ENCODE data around the gene SIK2. TPM values are rescaled to one million over a fixed set of nuclear protein-coding genes. Genes with fewer than 3 reads are reported as not detected.

The SIK2 gene
- total RNA-seq, 1 donor from 2014 or later = 14.3 TPM

- peak overlapping the region; percentile 43 for H3K4me2 ChIP-seq (ENCODE audit: low read length)
- Mint-ChIP-seq H3K4me1 (ENCODE audit: low read depth, unreplicated experiment) (peaks cover 24% of the 10 kb centered on the region), H3K27ac (ENCODE audit: unreplicated experiment) (peak overlapping the region; percentile 53), H3K9me3 (ENCODE audit: unreplicated experiment) (no peaks in the 10 kb centered on the region), H3K4me3 (ENCODE audit: unreplicated experiment) (no peak overlapping the region), H3K36me3 (ENCODE audit: low read depth, unreplicated experiment) (peaks cover 8% of the 10 kb centered on the region), H3K27me3 (ENCODE audit: low read depth, unreplicated experiment) (no peaks in the 10 kb centered on the region)
- no peaks in the 10 kb centered on the region for H3K79me2 ChIP-seq (ENCODE audit: insufficient read depth, low read length)
- no peaks in the 10 kb centered on the region for H3K27me3 ChIP-seq (ENCODE audit: insufficient read depth, low read length)
- no peaks in the 10 kb centered on the region for H4K20me1 ChIP-seq (ENCODE audit: insufficient read depth, low read length)
- no peak overlapping the region for H2AFZ ChIP-seq (ENCODE audit: low read depth, low read length)
- DNase-seq (ENCODE audit: low read depth) = peak; percentile 47
- H3K36me3 ChIP-seq (ENCODE audit: insufficient read depth, low read length) = peaks cover 6% of the 10 kb centered on the region
- H3K27ac ChIP-seq (ENCODE audit: low read depth, low read length) = peak overlapping the region; percentile 67
- peaks cover 15% of the 10 kb centered on the region for H3K4me1 ChIP-seq (ENCODE audit: insufficient read depth, low read length)
- no peak overlapping the region for H3K4me3 ChIP-seq (ENCODE audit: insufficient read depth, low read depth, low read length)
- TF ChIP-seq CTCF (IDR thresholded peaks at IDR 0.05; ENCODE audit: insufficient read depth, low read depth, low read length) (no peak), EZH2 (IDR thresholded peaks at IDR 0.05; ENCODE audit: insufficient read depth, low read length) (no peak)
- peak overlapping the region; percentile 2 for H3K9ac ChIP-seq (ENCODE audit: low read length)
- no peaks in the 10 kb centered on the region for H3K9me3 ChIP-seq (ENCODE audit: insufficient read depth, low read depth, low read length)
- FAIRE-seq = peak; percentile 80
Observed at GRCh38 chr11:111676878-111677585, 74.8 kb downstream of the SIK2 start.

- Histone ChIP-seq H3K9me3 (ENCODE audit: insufficient read depth, low read depth, low read length) (no peaks in the 10 kb centered on the region), H2AFZ (ENCODE audit: low read depth, low read length) (no peak overlapping the region), H3K4me2 (ENCODE audit: low read length) (no peak overlapping the region), H3K4me1 (ENCODE audit: insufficient read depth, low read length) (peaks cover 15% of the 10 kb centered on the region), H3K79me2 (ENCODE audit: insufficient read depth, low read length) (no peaks in the 10 kb centered on the region), H4K20me1 (ENCODE audit: insufficient read depth, low read length) (no peaks in the 10 kb centered on the region), H3K36me3 (ENCODE audit: insufficient read depth, low read length) (no peaks in the 10 kb centered on the region), H3K27me3 (ENCODE audit: insufficient read depth, low read length) (no peaks in the 10 kb centered on the region), H3K4me3 (ENCODE audit: insufficient read depth, low read depth, low read length) (no peak overlapping the region), H3K27ac (ENCODE audit: low read depth, low read length) (no peak overlapping the region), H3K9ac (ENCODE audit: low read length) (no peak overlapping the region)
- H3K27ac Mint-ChIP-seq (ENCODE audit: unreplicated experiment) = no peak overlapping the region
- no peak for DNase-seq (ENCODE audit: low read depth)
- H3K27me3 Mint-ChIP-seq (ENCODE audit: low read depth, unreplicated experiment) = no peaks in the 10 kb centered on the region
- H3K4me1 Mint-ChIP-seq (ENCODE audit: low read depth, unreplicated experiment) = peaks cover 31% of the 10 kb centered on the region
- no peaks in the 10 kb centered on the region for H3K9me3 Mint-ChIP-seq (ENCODE audit: unreplicated experiment)
- no peaks in the 10 kb centered on the region for H3K36me3 Mint-ChIP-seq (ENCODE audit: low read depth, unreplicated experiment)
- TF ChIP-seq CTCF (IDR thresholded peaks at IDR 0.05; ENCODE audit: insufficient read depth, low read depth, low read length) (no peak), EZH2 (IDR thresholded peaks at IDR 0.05; ENCODE audit: insufficient read depth, low read length) (no peak)
- no peak for FAIRE-seq
- no peak overlapping the region for H3K4me3 Mint-ChIP-seq (ENCODE audit: unreplicated experiment)
Observed at GRCh38 chr11:111680486-111681175, 78.4 kb downstream of the SIK2 start.

- Mint-ChIP-seq H3K27ac (ENCODE audit: unreplicated experiment) (peak overlapping the region; percentile 65), H3K36me3 (ENCODE audit: low read depth, unreplicated experiment) (peaks cover 2% of the 10 kb centered on the region), H3K4me3 (ENCODE audit: unreplicated experiment) (no peak overlapping the region), H3K9me3 (ENCODE audit: unreplicated experiment) (no peaks in the 10 kb centered on the region), H3K27me3 (ENCODE audit: low read depth, unreplicated experiment) (no peaks in the 10 kb centered on the region), H3K4me1 (ENCODE audit: low read depth, unreplicated experiment) (peaks cover 15% of the 10 kb centered on the region)
- Histone ChIP-seq H3K27ac (ENCODE audit: low read depth, low read length) (no peak overlapping the region), H3K4me3 (ENCODE audit: insufficient read depth, low read depth, low read length) (no peak overlapping the region), H3K4me2 (ENCODE audit: low read length) (no peak overlapping the region), H4K20me1 (ENCODE audit: insufficient read depth, low read length) (no peaks in the 10 kb centered on the region), H3K9ac (ENCODE audit: low read length) (no peak overlapping the region), H3K36me3 (ENCODE audit: insufficient read depth, low read length) (peaks cover 5% of the 10 kb centered on the region), H2AFZ (ENCODE audit: low read depth, low read length) (no peak overlapping the region), H3K4me1 (ENCODE audit: insufficient read depth, low read length) (no peaks in the 10 kb centered on the region), H3K79me2 (ENCODE audit: insufficient read depth, low read length) (no peaks in the 10 kb centered on the region), H3K9me3 (ENCODE audit: insufficient read depth, low read depth, low read length) (no peaks in the 10 kb centered on the region), H3K27me3 (ENCODE audit: insufficient read depth, low read length) (no peaks in the 10 kb centered on the region)
- no peak for DNase-seq (ENCODE audit: low read depth)
- no peak for FAIRE-seq
- TF ChIP-seq CTCF (IDR thresholded peaks at IDR 0.05; ENCODE audit: insufficient read depth, low read depth, low read length) (no peak), EZH2 (IDR thresholded peaks at IDR 0.05; ENCODE audit: insufficient read depth, low read length) (no peak)
Observed at GRCh38 chr11:111683806-111684205, 81.6 kb downstream of the SIK2 start.
